ENCODE results near the gene CREM. TPM values are rescaled to one million over a fixed set of nuclear protein-coding genes. Genes with fewer than 3 reads are reported as not detected.

The CREM gene
- total and polyA plus RNA-seq, 2 experiments from 2014 or later, result 41.9 to 53.2 TPM

GRCh38 chr10:35188954-35189353 is 62.3 kb downstream of the CREM start:
- no peaks in the 10 kb centered on the region for H4K20me1 ChIP-seq (ENCODE audit: insufficient read depth, poor library complexity, severe bottlenecking)
- H3K79me2 ChIP-seq, result no peaks in the 10 kb centered on the region
- H3K4me1 ChIP-seq (ENCODE audit: insufficient read depth), result no peaks in the 10 kb centered on the region
- H3K9me2 ChIP-seq (replicated peaks; ENCODE audit: insufficient read depth), result no peaks in the 10 kb centered on the region
- no peaks in the 10 kb centered on the region for H3K36me3 ChIP-seq (replicated peaks; ENCODE audit: insufficient read depth, low read depth)
- no peak overlapping the region for H3K4me2 ChIP-seq
- 98% methylated on average over 3 of the region's 3 CpGs for WGBS (ENCODE audit: low lambda C conversion rate, missing lambda C conversion rate)
- no peak overlapping the region for H3K27ac ChIP-seq
- H3K27me3 ChIP-seq, result no peaks in the 10 kb centered on the region
- H3K9me3 ChIP-seq (ENCODE audit: low read depth), result no peaks in the 10 kb centered on the region
- no peak for TF ChIP-seq EZH2 (IDR thresholded peaks at IDR 0.05; ENCODE audit: borderline replicate concordance)
- TF ChIP-seq EZH2phosphoT487 (IDR thresholded peaks at IDR 0.05; ENCODE audit: low read depth, severe bottlenecking, unreplicated experiment), result no peak
- no peak for TF ChIP-seq CTCF (IDR thresholded peaks at IDR 0.05; ENCODE audit: poor library complexity)
- no peak for DNase-seq (ENCODE audit: low spot score)
- no peak overlapping the region for H2AFZ ChIP-seq
- H3K4me3 ChIP-seq, result no peak overlapping the region

GRCh38 chr10:35191523-35191922 is 64.9 kb downstream of the CREM start:
- 58% methylated on average over 2 of the region's 2 CpGs for WGBS (ENCODE audit: low lambda C conversion rate, missing lambda C conversion rate)
- Histone ChIP-seq H3K4me3 (no peak overlapping the region), H2AFZ (no peak overlapping the region), H3K27me3 (no peaks in the 10 kb centered on the region), H3K4me1 (ENCODE audit: insufficient read depth) (peaks cover 3% of the 10 kb centered on the region), H3K4me2 (no peak overlapping the region), H4K20me1 (ENCODE audit: insufficient read depth, poor library complexity, severe bottlenecking) (no peaks in the 10 kb centered on the region), H3K27ac (no peak overlapping the region), H3K9me3 (ENCODE audit: low read depth) (no peaks in the 10 kb centered on the region), H3K9me2 (replicated peaks; ENCODE audit: insufficient read depth) (no peaks in the 10 kb centered on the region), H3K79me2 (no peaks in the 10 kb centered on the region), H3K36me3 (replicated peaks; ENCODE audit: insufficient read depth, low read depth) (no peaks in the 10 kb centered on the region)
- no peak for DNase-seq (ENCODE audit: low spot score)
- TF ChIP-seq CTCF (IDR thresholded peaks at IDR 0.05; ENCODE audit: poor library complexity), result no peak
- no peak for TF ChIP-seq EZH2 (IDR thresholded peaks at IDR 0.05; ENCODE audit: borderline replicate concordance)
- TF ChIP-seq EZH2phosphoT487 (IDR thresholded peaks at IDR 0.05; ENCODE audit: low read depth, severe bottlenecking, unreplicated experiment), result no peak

- Histone ChIP-seq H3K4me3 (no peak overlapping the region), H3K79me2 (no peaks in the 10 kb centered on the region), H2AFZ (no peak overlapping the region), H3K36me3 (replicated peaks; ENCODE audit: insufficient read depth, low read depth) (no peaks in the 10 kb centered on the region), H3K9me2 (replicated peaks; ENCODE audit: insufficient read depth) (no peaks in the 10 kb centered on the region), H3K27me3 (no peaks in the 10 kb centered on the region), H4K20me1 (ENCODE audit: insufficient read depth, poor library complexity, severe bottlenecking) (no peaks in the 10 kb centered on the region), H3K4me1 (ENCODE audit: insufficient read depth) (peaks cover 3% of the 10 kb centered on the region), H3K4me2 (no peak overlapping the region), H3K9me3 (ENCODE audit: low read depth) (no peaks in the 10 kb centered on the region), H3K27ac (no peak overlapping the region)
- DNase-seq (ENCODE audit: low spot score), result no peak
- TF ChIP-seq CTCF (IDR thresholded peaks at IDR 0.05; ENCODE audit: poor library complexity) (no peak), EZH2 (IDR thresholded peaks at IDR 0.05; ENCODE audit: borderline replicate concordance) (no peak), EZH2phosphoT487 (IDR thresholded peaks at IDR 0.05; ENCODE audit: low read depth, severe bottlenecking, unreplicated experiment) (no peak)
- 20% methylated on average over 3 of the region's 3 CpGs for WGBS (ENCODE audit: low lambda C conversion rate, missing lambda C conversion rate)
Measured at GRCh38 chr10:35192645-35193249, 66.1 kb downstream of the CREM start.

Measured in hepatocyte (in vitro differentiated cells).